Activated naive CD8-positive, alpha-beta T cell treated with anti-CD3 and anti-CD28 coated beads for 36 hours (primary cell): Measurements from ENCODE around the gene CCR8. TPM values are rescaled to one million over a fixed set of nuclear protein-coding genes. Genes with fewer than 3 reads are reported as not detected.
A peak's percentile ranks its signal among the peaks of the same experiment; 100 is the strongest.

Experiments
- DNase-seq: peaks from one replicate; pipeline ENCODE4 v3.0.0; 2021
- H3K27ac Mint-ChIP-seq: one replicate; pipeline ENCODE4 v1.8.0; 2022; ENCODE audit warnings: mild to moderate bottlenecking, moderate library complexity, mixed read lengths
- H3K27me3 Mint-ChIP-seq: one replicate; pipeline ENCODE4 v1.8.0; 2022; ENCODE audit warnings: mild to moderate bottlenecking, mixed read lengths
- H3K36me3 Mint-ChIP-seq: one replicate; pipeline ENCODE4 v1.8.0; 2021; ENCODE audit warnings: mild to moderate bottlenecking, mixed read lengths
- H3K4me1 Mint-ChIP-seq: one replicate; pipeline ENCODE4 v1.8.0; 2021; ENCODE audit warnings: mixed read lengths
- H3K4me3 Mint-ChIP-seq: one replicate; pipeline ENCODE4 v1.8.0; 2022; ENCODE audit warnings: mild to moderate bottlenecking, moderate library complexity, mixed read lengths
- H3K9me3 Mint-ChIP-seq: one replicate; pipeline ENCODE4 v1.8.0; 2022; ENCODE audit warnings: mixed read lengths
- total RNA-seq, 2 experiments: library from RNA; stranded (reverse); gene quantifications; one replicate each; pipeline ENCODE4 v1.2.3, GENCODE V29; 2021

Gene CCR8, protein sequence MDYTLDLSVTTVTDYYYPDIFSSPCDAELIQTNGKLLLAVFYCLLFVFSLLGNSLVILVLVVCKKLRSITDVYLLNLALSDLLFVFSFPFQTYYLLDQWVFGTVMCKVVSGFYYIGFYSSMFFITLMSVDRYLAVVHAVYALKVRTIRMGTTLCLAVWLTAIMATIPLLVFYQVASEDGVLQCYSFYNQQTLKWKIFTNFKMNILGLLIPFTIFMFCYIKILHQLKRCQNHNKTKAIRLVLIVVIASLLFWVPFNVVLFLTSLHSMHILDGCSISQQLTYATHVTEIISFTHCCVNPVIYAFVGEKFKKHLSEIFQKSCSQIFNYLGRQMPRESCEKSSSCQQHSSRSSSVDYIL
- not detected for total RNA-seq

DNA sequence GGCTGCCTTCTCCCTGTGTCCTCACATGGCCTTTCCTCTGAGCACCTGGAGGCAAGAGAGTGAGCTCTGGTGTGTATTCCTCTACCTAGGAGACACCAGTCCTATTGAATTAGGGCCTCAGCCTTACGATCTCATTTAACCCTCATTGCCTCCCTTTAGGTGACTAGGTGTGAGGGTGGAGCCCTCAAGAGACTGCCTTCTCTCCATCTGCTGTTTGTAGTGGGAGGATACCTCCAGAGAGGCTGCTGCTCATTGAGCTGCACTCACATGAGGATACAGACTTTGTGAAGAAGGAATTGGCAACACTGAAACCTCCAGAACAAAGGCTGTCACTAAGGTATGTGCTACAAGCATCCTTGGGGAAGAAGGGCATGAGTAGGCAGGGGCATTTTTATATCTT lies at the start of gene CCR8:
Gene CCR8, plus strand, starts transcription at position 217 of the 400 bp plus-strand sequence. CDS start 2,623 bp downstream, outside the sequence.
- DNase-seq: no peak
- peaks cover 10% of the 10 kb centered on the region for H3K4me1 Mint-ChIP-seq
- H3K4me3 Mint-ChIP-seq: no peak within 1 kb of the TSS
- no peaks in the 10 kb centered on the region for H3K36me3 Mint-ChIP-seq
- H3K9me3 Mint-ChIP-seq: no peaks in the 10 kb centered on the region
- H3K27me3 Mint-ChIP-seq: no peaks in the 10 kb centered on the region
- H3K27ac Mint-ChIP-seq: no peak within 1 kb of the TSS

DNA sequence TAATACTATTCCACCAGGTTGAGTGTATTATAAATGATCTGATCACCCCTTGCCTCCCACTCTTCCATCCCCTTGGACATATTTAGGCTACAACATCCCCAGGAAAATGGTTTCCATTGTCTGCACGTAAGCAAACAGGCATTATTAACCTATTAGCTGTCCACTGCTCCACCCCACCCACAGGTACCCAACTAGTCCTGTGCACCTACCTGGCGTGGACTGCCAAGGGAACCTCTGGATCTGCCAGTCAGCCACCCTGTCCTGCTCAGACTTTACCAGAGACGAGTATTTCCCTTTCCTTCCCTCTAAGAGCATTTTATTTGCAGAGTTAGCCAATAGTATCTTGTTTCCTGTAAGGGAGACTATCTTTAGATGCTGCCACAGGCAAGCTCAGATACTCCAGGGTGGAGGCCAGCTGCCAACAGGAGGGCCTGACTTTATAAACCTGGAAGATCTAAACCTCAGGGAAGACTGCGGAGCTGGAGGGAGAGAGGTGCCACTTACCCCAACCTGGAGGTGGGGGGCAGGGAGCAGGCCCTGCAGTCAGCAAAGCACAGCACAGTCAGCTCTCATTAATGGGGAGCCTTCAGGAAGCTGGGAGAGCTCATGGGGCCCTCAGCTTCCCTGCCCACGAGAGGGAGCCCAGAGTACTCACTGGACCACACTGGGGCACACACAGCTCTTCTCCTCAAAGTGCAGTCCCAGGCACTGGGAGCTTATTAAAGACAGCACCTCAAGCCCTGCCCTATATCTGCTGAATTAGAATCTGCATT lies 49.6 kb upstream of the CCR8 start, which contains the start of gene CX3CR1:
Gene CX3CR1, minus strand, starts transcription at position 292 of the 773 bp plus-strand sequence. CDS start 13,527 bp downstream, outside the sequence.
- peaks cover 13% of the 10 kb centered on the region for H3K4me1 Mint-ChIP-seq
- H3K27me3 Mint-ChIP-seq: peaks cover 6% of the 10 kb centered on the region
- no peak for DNase-seq
- H3K4me3 Mint-ChIP-seq: no peak within 1 kb of the TSS
- no peak within 1 kb of the TSS for H3K27ac Mint-ChIP-seq
- no peaks in the 10 kb centered on the region for H3K9me3 Mint-ChIP-seq
- no peaks in the 10 kb centered on the region for H3K36me3 Mint-ChIP-seq

DNA sequence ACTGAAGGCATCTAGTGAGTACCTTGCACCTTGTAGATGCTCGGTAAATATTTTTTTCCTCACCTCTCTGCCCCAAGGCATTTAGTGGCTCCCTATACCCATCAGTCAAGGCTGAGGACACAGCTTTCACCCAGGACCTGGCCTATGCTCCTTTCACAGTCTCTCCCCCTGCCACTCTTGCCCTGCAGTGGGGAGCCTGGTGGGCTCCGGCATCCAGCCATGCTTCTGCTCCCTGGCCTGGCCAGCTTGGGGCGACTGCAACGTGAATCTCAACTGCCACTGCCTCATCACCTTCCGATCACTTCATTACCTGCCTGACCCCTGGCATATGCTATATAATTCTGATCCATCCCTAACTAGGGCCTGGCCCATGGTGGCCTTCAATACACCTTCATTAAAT lies 48.9 kb upstream of the CCR8 start:
- H3K4me3 Mint-ChIP-seq: no peak overlapping the region
- H3K9me3 Mint-ChIP-seq: no peaks in the 10 kb centered on the region
- H3K4me1 Mint-ChIP-seq: peaks cover 13% of the 10 kb centered on the region
- peaks cover 6% of the 10 kb centered on the region for H3K27me3 Mint-ChIP-seq
- no peaks in the 10 kb centered on the region for H3K36me3 Mint-ChIP-seq
- no peak overlapping the region for H3K27ac Mint-ChIP-seq
- no peak for DNase-seq

DNA sequence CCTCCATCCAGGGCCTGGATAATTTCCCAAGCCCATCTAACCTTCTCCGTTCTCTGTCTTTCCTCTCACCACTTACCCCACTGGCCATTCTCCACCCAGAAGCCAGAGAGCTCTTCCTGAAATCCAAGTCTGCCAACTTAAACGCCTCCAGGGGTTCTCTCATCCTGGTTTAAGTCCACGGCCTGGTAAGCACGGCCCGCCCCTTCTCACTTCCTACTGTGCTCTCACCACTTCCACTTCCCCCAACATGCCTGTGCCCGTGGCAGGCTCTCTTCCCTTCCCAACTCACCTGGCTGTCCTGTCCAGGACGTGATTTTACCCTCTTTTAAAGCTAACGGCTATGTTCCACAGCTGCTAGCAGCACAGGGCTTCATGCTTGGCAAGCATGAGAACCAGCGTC lies 48.0 kb upstream of the CCR8 start:
- Mint-ChIP-seq H3K27ac (peak overlapping the region; percentile 21), H3K4me1 (peaks cover 9% of the 10 kb centered on the region), H3K4me3 (no peak overlapping the region), H3K36me3 (no peaks in the 10 kb centered on the region), H3K27me3 (no peaks in the 10 kb centered on the region), H3K9me3 (no peaks in the 10 kb centered on the region)
- no peak for DNase-seq

DNA sequence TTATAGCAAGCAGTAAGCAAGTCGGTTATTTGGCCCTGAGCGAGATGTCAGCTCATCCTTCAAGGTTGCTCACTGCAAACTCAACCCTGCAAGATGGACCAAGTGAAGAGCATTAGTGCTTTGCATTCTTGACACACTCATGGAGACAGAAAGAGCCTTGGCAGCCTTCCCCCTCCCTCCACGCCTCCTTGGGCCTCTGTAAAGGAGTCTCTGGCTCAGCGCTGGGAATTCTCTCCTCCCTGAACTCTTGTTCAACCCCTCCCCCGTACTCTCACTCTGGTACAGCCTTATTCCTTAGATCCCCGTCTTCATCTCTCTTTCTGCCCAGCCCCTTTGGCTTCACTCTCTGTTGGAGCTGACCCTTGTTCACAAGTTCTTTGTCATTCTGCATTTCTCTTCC lies 47.5 kb upstream of the CCR8 start:
- DNase-seq: no peak
- no peaks in the 10 kb centered on the region for H3K27me3 Mint-ChIP-seq
- no peaks in the 10 kb centered on the region for H3K9me3 Mint-ChIP-seq
- H3K36me3 Mint-ChIP-seq: no peaks in the 10 kb centered on the region
- H3K27ac Mint-ChIP-seq: no peak overlapping the region
- no peak overlapping the region for H3K4me3 Mint-ChIP-seq
- H3K4me1 Mint-ChIP-seq: peaks cover 9% of the 10 kb centered on the region

DNA sequence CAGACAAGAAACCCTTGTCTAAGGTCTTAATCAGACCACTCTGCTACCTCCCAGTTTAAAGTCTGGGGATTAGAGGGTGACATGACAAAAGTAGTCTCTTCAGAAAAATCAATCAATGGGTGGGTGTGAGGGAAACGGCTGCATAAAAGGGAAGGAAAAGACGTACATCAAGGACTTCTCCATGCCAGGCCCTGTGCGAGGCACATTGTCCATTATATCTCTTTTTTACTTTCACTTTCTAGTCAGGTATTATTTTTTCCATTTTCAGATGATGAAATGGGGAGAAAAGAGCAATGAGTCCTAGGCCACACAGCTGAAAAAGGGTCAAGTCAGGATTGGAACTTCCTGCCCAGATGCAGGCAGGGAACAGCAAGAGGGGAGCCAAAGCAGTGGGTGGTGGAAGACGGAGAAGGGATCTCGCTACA lies 45.0 kb upstream of the CCR8 start:
- Mint-ChIP-seq H3K36me3 (no peaks in the 10 kb centered on the region), H3K27me3 (no peaks in the 10 kb centered on the region), H3K9me3 (no peaks in the 10 kb centered on the region), H3K4me1 (peaks cover 10% of the 10 kb centered on the region), H3K27ac (peak overlapping the region; percentile 18), H3K4me3 (no peak overlapping the region)
- DNase-seq: no peak

DNA sequence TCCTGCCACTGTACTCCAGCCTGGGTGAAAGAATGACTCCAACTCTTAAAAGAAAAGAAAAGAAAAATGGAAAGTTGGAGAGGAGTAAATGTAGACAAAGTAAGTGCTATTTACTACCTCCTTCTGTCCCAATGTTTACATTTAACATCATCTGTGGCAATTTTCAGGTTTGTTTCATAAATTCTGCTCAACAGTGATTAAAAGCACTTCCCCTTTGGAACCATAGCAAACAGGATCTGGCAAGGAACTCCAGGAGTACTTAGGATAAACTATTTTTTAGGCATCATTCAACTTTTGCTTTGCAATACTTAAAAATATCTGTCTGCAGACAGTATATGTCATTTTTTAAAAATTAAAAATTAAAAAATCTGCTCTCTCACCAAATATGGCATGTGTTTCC lies 44.2 kb upstream of the CCR8 start:
- DNase-seq: no peak
- Mint-ChIP-seq H3K27ac (no peak overlapping the region), H3K4me3 (no peak overlapping the region), H3K36me3 (no peaks in the 10 kb centered on the region), H3K27me3 (no peaks in the 10 kb centered on the region), H3K9me3 (no peaks in the 10 kb centered on the region), H3K4me1 (peaks cover 15% of the 10 kb centered on the region)

DNA sequence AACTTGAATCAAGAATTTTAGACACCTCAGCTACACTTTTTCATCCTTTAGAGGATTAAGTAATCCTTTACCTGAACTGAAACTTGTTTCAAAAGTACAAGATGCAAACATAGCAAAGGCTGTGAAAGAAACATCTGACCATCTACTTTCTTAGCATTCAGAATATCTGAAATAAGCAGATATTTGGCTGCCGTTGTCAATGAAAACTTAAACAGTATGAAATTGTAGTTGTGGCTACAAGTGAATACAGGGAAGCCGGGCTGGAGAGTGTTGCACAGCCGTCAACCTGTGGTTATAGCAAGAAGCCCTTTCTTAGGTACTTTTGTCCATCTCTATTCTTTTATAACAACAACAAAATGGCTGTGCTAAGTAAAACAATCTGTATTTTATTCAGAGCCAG lies 42.7 kb upstream of the CCR8 start:
- H3K4me3 Mint-ChIP-seq: no peak overlapping the region
- H3K27ac Mint-ChIP-seq: no peak overlapping the region
- H3K27me3 Mint-ChIP-seq: no peaks in the 10 kb centered on the region
- no peaks in the 10 kb centered on the region for H3K9me3 Mint-ChIP-seq
- peaks cover 20% of the 10 kb centered on the region for H3K4me1 Mint-ChIP-seq
- H3K36me3 Mint-ChIP-seq: no peaks in the 10 kb centered on the region
- no peak for DNase-seq

DNA sequence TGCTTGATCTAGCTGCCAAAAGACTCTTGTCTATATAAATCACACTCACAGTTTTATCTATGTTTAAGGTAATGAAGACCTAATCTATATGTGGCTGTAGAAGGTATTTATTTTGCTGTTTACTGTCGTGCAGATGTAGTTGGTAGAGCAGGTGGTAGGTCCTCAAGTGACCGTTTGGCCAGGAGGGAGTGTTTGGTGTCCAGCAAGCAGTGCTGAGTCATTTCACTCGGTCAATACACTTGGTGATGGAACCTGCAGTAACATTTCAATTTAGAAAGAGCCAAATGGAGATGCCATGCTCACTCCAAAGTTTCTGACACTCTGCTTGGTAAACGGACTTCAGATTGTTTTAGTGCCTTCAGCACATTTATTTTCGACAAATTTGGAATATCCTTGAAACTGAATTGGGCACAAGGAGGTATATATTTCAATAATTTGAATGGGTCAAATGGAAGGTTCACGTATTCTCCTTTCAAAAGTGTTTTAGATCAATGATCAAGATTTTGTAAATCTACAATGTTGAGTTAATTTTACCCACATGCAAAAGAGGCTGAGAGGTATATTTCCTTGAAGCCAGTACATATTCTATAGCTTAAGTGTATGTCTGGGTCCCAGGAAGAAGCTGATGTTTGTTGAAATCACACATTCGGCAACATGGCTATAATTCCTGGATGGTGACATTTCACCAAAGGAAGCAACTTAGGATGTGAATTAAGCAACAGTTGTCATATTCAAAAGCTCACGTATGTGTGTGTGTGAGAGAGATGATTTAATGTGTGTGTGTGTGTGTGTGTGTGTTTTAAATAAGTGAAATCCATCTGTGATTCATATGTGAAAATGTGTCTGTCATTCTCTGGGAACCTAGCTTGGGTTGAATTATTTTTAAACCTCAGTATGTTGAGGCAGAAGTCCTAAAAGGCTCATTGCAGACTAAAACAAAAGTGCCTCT lies 42.0 kb upstream of the CCR8 start:
- Mint-ChIP-seq H3K27ac (no peak overlapping the region), H3K9me3 (no peaks in the 10 kb centered on the region), H3K4me3 (no peak overlapping the region), H3K27me3 (no peaks in the 10 kb centered on the region), H3K36me3 (no peaks in the 10 kb centered on the region), H3K4me1 (peaks cover 23% of the 10 kb centered on the region)
- no peak for DNase-seq

DNA sequence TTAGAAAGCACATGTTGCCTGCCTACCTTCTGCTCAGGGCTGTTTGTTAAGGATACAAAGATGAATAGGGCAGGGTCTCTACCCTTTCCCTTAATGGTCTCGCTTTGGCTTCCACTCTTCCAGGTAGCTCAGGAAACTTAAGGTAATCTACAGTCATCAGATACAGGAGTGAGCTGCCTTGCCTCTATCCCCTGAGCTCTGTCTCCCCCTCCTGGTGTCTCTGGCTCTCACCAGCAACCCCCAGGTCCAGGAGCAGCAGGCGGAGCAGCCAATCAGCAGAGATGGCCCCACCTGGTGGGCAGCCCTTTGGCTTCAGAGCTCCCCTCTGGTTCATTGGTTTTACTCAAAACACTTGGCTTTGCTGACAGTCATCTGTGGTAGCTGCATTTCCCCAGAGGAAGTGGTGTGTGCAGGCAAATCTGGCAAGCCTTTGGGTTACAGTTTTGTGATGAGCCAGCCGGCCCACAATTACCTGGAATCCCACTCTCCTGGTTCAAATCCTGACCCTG lies 41.2 kb upstream of the CCR8 start:
- Mint-ChIP-seq H3K4me1 (peaks cover 26% of the 10 kb centered on the region), H3K4me3 (no peak overlapping the region), H3K9me3 (no peaks in the 10 kb centered on the region), H3K27ac (no peak overlapping the region), H3K27me3 (no peaks in the 10 kb centered on the region), H3K36me3 (no peaks in the 10 kb centered on the region)
- peak; percentile 87 for DNase-seq

DNA sequence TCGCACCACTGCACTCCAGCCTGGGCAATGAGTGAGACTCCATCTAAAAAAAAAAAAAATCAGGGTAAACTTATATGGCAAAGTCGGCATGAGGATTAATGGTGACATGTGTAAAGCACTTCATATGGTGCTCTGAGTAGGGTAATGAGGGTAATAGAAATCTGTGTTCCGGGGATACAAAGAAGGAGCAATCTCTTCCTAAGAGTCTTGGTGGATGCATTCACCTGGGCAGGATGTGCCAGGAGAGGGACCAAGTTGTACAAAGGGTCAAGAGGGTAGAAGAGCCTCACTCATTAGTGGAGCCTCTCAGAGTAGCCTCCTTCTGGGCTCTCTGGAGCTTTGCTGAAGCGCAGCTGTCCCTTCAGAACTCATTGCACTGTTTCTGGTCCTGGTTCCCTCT lies 40.4 kb upstream of the CCR8 start:
- Mint-ChIP-seq H3K4me1 (peaks cover 32% of the 10 kb centered on the region), H3K36me3 (no peaks in the 10 kb centered on the region), H3K4me3 (no peak overlapping the region), H3K27ac (no peak overlapping the region), H3K27me3 (no peaks in the 10 kb centered on the region), H3K9me3 (no peaks in the 10 kb centered on the region)
- no peak for DNase-seq

DNA sequence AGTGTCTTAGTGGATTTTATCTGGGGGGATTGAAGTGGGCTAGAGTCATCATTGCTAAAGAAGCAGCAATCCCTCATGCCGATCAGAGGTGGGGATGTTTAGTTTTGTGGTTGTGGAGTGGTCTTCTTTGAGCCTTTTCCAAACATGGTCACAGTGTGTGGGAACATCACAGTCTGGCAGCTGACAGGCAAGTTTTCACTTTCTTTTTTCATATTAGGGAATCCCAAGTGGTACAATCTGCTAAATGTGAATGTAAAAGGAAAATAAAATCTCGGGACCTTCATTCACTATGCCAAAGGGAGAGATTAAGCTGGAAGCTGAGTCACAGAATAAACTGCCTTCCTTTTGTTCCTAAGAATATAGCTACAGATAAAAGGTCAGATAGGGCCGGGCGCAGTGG lies 39.3 kb upstream of the CCR8 start:
- no peak for DNase-seq
- Mint-ChIP-seq H3K9me3 (no peaks in the 10 kb centered on the region), H3K36me3 (no peaks in the 10 kb centered on the region), H3K27ac (no peak overlapping the region), H3K4me1 (peaks cover 37% of the 10 kb centered on the region), H3K4me3 (no peak overlapping the region), H3K27me3 (no peaks in the 10 kb centered on the region)

DNA sequence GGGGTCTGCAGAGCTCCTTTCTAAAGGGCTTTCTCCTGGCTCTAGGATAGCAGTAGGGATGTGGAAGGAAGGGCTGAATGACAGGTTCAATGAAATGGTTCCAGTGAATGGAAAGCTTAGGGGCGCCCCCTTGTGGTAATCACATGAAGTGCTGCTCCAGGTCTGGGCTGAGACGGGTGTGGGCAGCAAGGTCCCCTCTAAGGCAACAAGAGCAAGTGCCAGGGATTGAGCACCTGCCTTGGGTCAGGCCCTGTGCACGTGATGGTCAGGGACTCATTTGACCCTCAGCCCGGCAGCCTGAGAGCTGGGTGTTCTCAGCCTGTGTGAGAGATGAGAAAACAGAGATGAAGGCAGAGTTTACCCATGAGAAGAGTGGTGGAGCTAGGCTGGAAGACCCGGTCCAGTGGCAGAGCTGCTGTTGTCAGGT lies 37.6 kb upstream of the CCR8 start:
- peak; percentile 67 for DNase-seq
- Mint-ChIP-seq H3K4me1 (peaks cover 40% of the 10 kb centered on the region), H3K27ac (no peak overlapping the region), H3K9me3 (no peaks in the 10 kb centered on the region), H3K4me3 (no peak overlapping the region), H3K27me3 (no peaks in the 10 kb centered on the region), H3K36me3 (no peaks in the 10 kb centered on the region)

DNA sequence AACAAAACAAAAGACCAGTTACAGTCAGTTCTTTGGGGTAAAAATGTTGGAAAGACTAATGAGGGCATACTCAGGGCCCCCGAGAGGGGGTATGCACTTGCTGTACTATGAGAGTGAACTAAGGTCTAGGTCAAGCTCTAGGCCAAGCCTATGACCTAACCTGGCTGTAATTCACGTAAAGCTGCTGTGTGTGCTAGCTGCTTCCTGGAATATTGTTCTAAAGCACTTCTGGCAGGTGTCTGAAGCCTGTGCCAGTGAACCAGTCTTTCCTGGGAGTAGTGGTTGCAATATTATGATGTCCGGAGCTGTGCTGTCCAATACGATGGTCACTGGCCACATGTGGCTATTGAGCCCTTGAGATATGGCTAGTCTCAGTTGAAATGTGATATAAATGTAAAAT lies 36.5 kb upstream of the CCR8 start:
- no peaks in the 10 kb centered on the region for H3K36me3 Mint-ChIP-seq

More for the DNA sequence above, 36.5 kb upstream of the CCR8 start:
- Mint-ChIP-seq H3K4me1 (peaks cover 40% of the 10 kb centered on the region), H3K4me3 (no peak overlapping the region), H3K27me3 (no peaks in the 10 kb centered on the region), H3K27ac (no peak overlapping the region), H3K9me3 (no peaks in the 10 kb centered on the region)
- no peak for DNase-seq
